ENCODE data around the gene SMIM20.
A peak's percentile ranks its signal among the peaks of the same experiment; 100 is the strongest.

SMIM20 gene

GRCh38 chr4:25955705-25956104, 41.7 kb downstream of the SMIM20 start:
- DNase-seq (ENCODE audit: low spot score): no peak

GRCh38 chr4:25956260-25956659, 42.2 kb downstream of the SMIM20 start:
- peak; percentile 26 for DNase-seq (ENCODE audit: low spot score)

- peak; percentile 37 for DNase-seq (ENCODE audit: low spot score)
These were observed 44.1 kb downstream of the SMIM20 start for GRCh38 chr4:25958110-25958509.

- DNase-seq (ENCODE audit: low spot score): no peak
These were observed 48.4 kb downstream of the SMIM20 start for GRCh38 chr4:25962393-25962792.

- DNase-seq (ENCODE audit: low spot score): no peak
These were observed 51.6 kb downstream of the SMIM20 start for GRCh38 chr4:25965629-25966028.

- DNase-seq (ENCODE audit: low spot score): no peak
These were observed 52.2 kb downstream of the SMIM20 start for GRCh38 chr4:25966171-25966570.

GRCh38 chr4:25969374-25970155, 55.5 kb downstream of the SMIM20 start:
- DNase-seq (ENCODE audit: low spot score): no peak

- peak; percentile 58 for DNase-seq (ENCODE audit: low spot score)
These were observed 56.2 kb downstream of the SMIM20 start for GRCh38 chr4:25970226-25970675.

- DNase-seq (ENCODE audit: low spot score): peak; percentile 62
These were observed 56.8 kb downstream of the SMIM20 start for GRCh38 chr4:25970691-25971432.

- no peak for DNase-seq (ENCODE audit: low spot score)
These were observed 58.3 kb downstream of the SMIM20 start for GRCh38 chr4:25972366-25972765.

- DNase-seq (ENCODE audit: low spot score): no peak
These were observed 59.1 kb downstream of the SMIM20 start for GRCh38 chr4:25972984-25973745.

GRCh38 chr4:25976780-25977179, 62.8 kb downstream of the SMIM20 start:
- no peak for DNase-seq (ENCODE audit: low spot score)

- no peak for DNase-seq (ENCODE audit: low spot score)
These were observed 63.6 kb downstream of the SMIM20 start for GRCh38 chr4:25977397-25978170.

- DNase-seq (ENCODE audit: low spot score): no peak
These were observed 64.3 kb downstream of the SMIM20 start for GRCh38 chr4:25978327-25978726.

Data from Ammon's horn (tissue), 1 donor.